Ascending aorta (tissue), 2 donors: ENCODE measurements around the gene AP3B2. TPM values are rescaled to one million over a fixed set of nuclear protein-coding genes. Genes with fewer than 3 reads are reported as not detected.

Source experiments
- DNase-seq, 2 donors: peaks; one replicate each; pipeline ENCODE4 v3.0.0-alpha.2; 2019; ENCODE audit warnings: low spot score in 2 of 2
- H3K27ac ChIP-seq, 2 donors: fragments of 200-600 bp; sonication (generic); one replicate each; pipeline ENCODE4 v1.5.1; 2016 to 2017; ENCODE audit warnings: mild to moderate bottlenecking in 1 of 2
- H3K27me3 ChIP-seq: fragments of 200-600 bp; sonication (generic); one replicate; pipeline ENCODE4 v1.5.1; 2017
- H3K36me3 ChIP-seq, 2 donors: fragments of 200-600 bp; sonication (generic); one replicate each; pipeline ENCODE4 v1.5.1; 2016
- H3K4me1 ChIP-seq, 2 donors: fragments of 200-600 bp; sonication (generic); one replicate each; pipeline ENCODE4 v1.5.1; 2016 to 2017; ENCODE audit warnings: mild to moderate bottlenecking in 1 of 2
- H3K4me3 ChIP-seq, 2 donors: fragments of 200-600 bp; sonication (generic); one replicate each; pipeline ENCODE4 v1.5.1; 2016 to 2017; ENCODE audit warnings: mild to moderate bottlenecking in 1 of 2
- H3K9me3 ChIP-seq, 2 donors: fragments of 200-600 bp; sonication (generic); one replicate each; pipeline ENCODE4 v1.5.1; 2016
- CTCF ChIP-seq, 3 experiments: fragments of 200-600 bp in 2 of 3; fragments of 450-650 bp in 1 of 3; sonication (generic) in 2 of 3; IDR thresholded peaks; one replicate each; pipeline ENCODE4 v1.5.1; 2016 to 2019; ENCODE audit warnings: antibody characterized with exemption in 3 of 3, mild to moderate bottlenecking in 1 of 3, moderate library complexity in 1 of 3
- intact Hi-C: fragments of 100-400 bp; cut with DNase I; formaldehyde crosslinking; loops from one replicate; pipeline ENCODE4 v1.15.1; 2023
- total RNA-seq: library from RNA; depleted of rRNA; stranded (reverse); fragments of >200 nt; gene quantifications from one replicate; pipeline ENCODE4 v1.1.0, GENCODE V29; 2016

The AP3B2 gene
- total RNA-seq, 1 donor from 2014 or later: not detected

GRCh38 chr15:82643992-82644391 is 65.7 kb downstream of the AP3B2 start:
- DNase-seq: no peak
- no peak for TF ChIP-seq CTCF (IDR thresholded peaks at IDR 0.05)
- intact Hi-C loops: loop anchor here (10.0 kb wide), 1 partner anchor 341 kb away; the partner anchor contains the start of gene RAMAC
- Histone ChIP-seq H3K27me3 (no peaks in the 10 kb centered on the region), H3K4me3 (no peak overlapping the region), H3K27ac (no peak overlapping the region), H3K9me3 (no peaks in the 10 kb centered on the region), H3K4me1 (peaks cover 8 to 12% of the 10 kb centered on the region in 2 donors), H3K36me3 (no peaks in the 10 kb centered on the region)

- no peaks in the 10 kb centered on the region for H3K36me3 ChIP-seq
- no peak overlapping the region for H3K4me3 ChIP-seq
- no peak overlapping the region for H3K27ac ChIP-seq
- H3K9me3 ChIP-seq: no peaks in the 10 kb centered on the region
- no peaks in the 10 kb centered on the region for H3K27me3 ChIP-seq
- no peak for TF ChIP-seq CTCF (IDR thresholded peaks at IDR 0.05)
- no peak for DNase-seq
- intact Hi-C loops: loop anchor here (10.0 kb wide), 1 partner anchor 342 kb away; the partner anchor contains the start of gene RAMAC
- H3K4me1 ChIP-seq: peaks cover 6 to 8% of the 10 kb centered on the region in 2 donors
Measured at GRCh38 chr15:82642656-82643055, 67.0 kb downstream of the AP3B2 start.

- Histone ChIP-seq H3K27me3 (no peaks in the 10 kb centered on the region), H3K4me1 (no peaks in the 10 kb centered on the region), H3K4me3 (no peak overlapping the region), H3K27ac (no peak overlapping the region), H3K36me3 (no peaks in the 10 kb centered on the region), H3K9me3 (no peaks in the 10 kb centered on the region)
- DNase-seq: no peak
- TF ChIP-seq CTCF (IDR thresholded peaks at IDR 0.05): no peak
- intact Hi-C loops: loop anchor here (10.0 kb wide), 1 partner anchor 344 kb away; the partner anchor contains the start of gene RAMAC
Measured at GRCh38 chr15:82641129-82641798, 68.4 kb downstream of the AP3B2 start.

- H3K4me3 ChIP-seq: no peak overlapping the region
Measured at GRCh38 chr15:82640672-82641071, 69.0 kb downstream of the AP3B2 start.

GRCh38 chr15:82635798-82636197 is 73.9 kb downstream of the AP3B2 start:
- H3K27me3 ChIP-seq: no peaks in the 10 kb centered on the region
- no peak for DNase-seq
- no peak for TF ChIP-seq CTCF (IDR thresholded peaks at IDR 0.05)
- no peaks in the 10 kb centered on the region for H3K9me3 ChIP-seq
- no peaks in the 10 kb centered on the region for H3K4me1 ChIP-seq
- no peaks in the 10 kb centered on the region for H3K36me3 ChIP-seq
- no peak overlapping the region for H3K27ac ChIP-seq
- intact Hi-C loops: no loop called here
- no peak overlapping the region for H3K4me3 ChIP-seq

More at GRCh38 chr15:82640672-82641071, 69.0 kb downstream of the AP3B2 start:
- Histone ChIP-seq H3K4me1 (no peaks in the 10 kb centered on the region), H3K36me3 (no peaks in the 10 kb centered on the region), H3K27ac (no peak overlapping the region), H3K9me3 (no peaks in the 10 kb centered on the region), H3K27me3 (no peaks in the 10 kb centered on the region)
- no peak for TF ChIP-seq CTCF (IDR thresholded peaks at IDR 0.05)
- DNase-seq: no peak
- intact Hi-C loops: loop anchor here (10.0 kb wide), 1 partner anchor 344 kb away; the partner anchor contains the start of gene RAMAC
